HCT116 (cell line): Measurements from ENCODE around the gene UFL1. TPM values are rescaled to one million over a fixed set of nuclear protein-coding genes. Genes with fewer than 3 reads are reported as not detected.

Experiments used
- total RNA-seq: library from RNA; stranded (reverse); gene quantifications from one replicate; pipeline ENCODE4 v1.2.1, GENCODE V29; 2021; ENCODE audit not compliant: unreplicated experiment

UFL1 gene
- total RNA-seq, 1 experiment from 2014 or later, result 19.6 TPM

Other genes starting within 250 kb of the UFL1 start
- gene FHL5, start 41.3 kb downstream of the UFL1 start, total RNA-seq, result not detected